Trophoblast cell (in vitro differentiated cells and primary cell): ENCODE results near the gene PCBP4.

Source experiments
- DNase-seq, 2 donors: peaks; one replicate each; pipeline ENCODE4 v3.0.0-alpha.2; 2016
- H2AFZ ChIP-seq: 2 replicates; pipeline ENCODE4 v1.6.1; 2013; ENCODE audit warnings: low read length, moderate library complexity, mild to moderate bottlenecking; ENCODE audit not compliant: insufficient read depth, poor library complexity
- H2AK5ac ChIP-seq: 2 replicates; pipeline ENCODE4 v1.6.1; 2013; ENCODE audit warnings: mild to moderate bottlenecking, low read length
- H2BK120ac ChIP-seq: 2 replicates; pipeline ENCODE4 v1.6.1; 2013; ENCODE audit warnings: low read length, mild to moderate bottlenecking, moderate library complexity; ENCODE audit not compliant: insufficient read depth, poor library complexity
- H2BK12ac ChIP-seq: 2 replicates; pipeline ENCODE4 v1.6.1; 2013; ENCODE audit warnings: mild to moderate bottlenecking, low read length, moderate library complexity
- H2BK5ac ChIP-seq: 2 replicates; pipeline ENCODE4 v1.6.1; 2013; ENCODE audit warnings: low read length, low read depth, moderate library complexity, mild to moderate bottlenecking; ENCODE audit not compliant: poor library complexity
- H3K14ac ChIP-seq: 2 replicates; pipeline ENCODE4 v1.6.1; 2013; ENCODE audit warnings: mild to moderate bottlenecking, low read length
- H3K18ac ChIP-seq: 2 replicates; pipeline ENCODE4 v1.6.1; 2013; ENCODE audit warnings: mild to moderate bottlenecking, low read length
- H3K23ac ChIP-seq: 2 replicates; pipeline ENCODE4 v1.6.1; 2013; ENCODE audit warnings: low read length
- H3K27ac ChIP-seq: 2 replicates; pipeline ENCODE4 v1.5.1; 2013; ENCODE audit warnings: low read depth, mild to moderate bottlenecking, inconsistent platforms, low read length, moderate library complexity
- H3K27me3 ChIP-seq: 2 replicates; pipeline ENCODE4 v1.6.1; 2013; ENCODE audit warnings: inconsistent platforms, mild to moderate bottlenecking, low read length, moderate library complexity; ENCODE audit not compliant: insufficient read depth
- H3K36me3 ChIP-seq, 2 experiments: 1 replicate in 1 of 2; 2 replicates in 1 of 2; pipeline ENCODE4 v1.6.1; 2013; ENCODE audit warnings: low read length in 2 of 2, mild to moderate bottlenecking in 2 of 2, moderate library complexity in 1 of 2; ENCODE audit not compliant: insufficient read depth in 2 of 2, control insufficient read depth in 1 of 2
- H3K4ac ChIP-seq: 2 replicates; pipeline ENCODE4 v1.6.1; 2013; ENCODE audit warnings: low read depth, mild to moderate bottlenecking, low read length, moderate library complexity
- H3K4me1 ChIP-seq, 2 experiments: 1 replicate in 1 of 2; 2 replicates in 1 of 2; pipeline ENCODE4 v1.6.1; 2013; ENCODE audit warnings: low read length in 2 of 2, mild to moderate bottlenecking in 2 of 2, moderate library complexity in 1 of 2; ENCODE audit not compliant: insufficient read depth in 2 of 2, control insufficient read depth in 1 of 2
- H3K4me2 ChIP-seq: 2 replicates; pipeline ENCODE4 v1.6.1; 2013; ENCODE audit warnings: inconsistent platforms, mild to moderate bottlenecking, low read length, moderate library complexity
- H3K4me3 ChIP-seq: 2 replicates; pipeline ENCODE4 v1.5.1; 2013; ENCODE audit warnings: mild to moderate bottlenecking, low read depth, low read length, inconsistent platforms
- H3K79me1 ChIP-seq: one replicate; pipeline ENCODE4 v1.6.1; 2013; ENCODE audit warnings: low read length
- H3K79me2 ChIP-seq: 2 replicates; pipeline ENCODE4 v1.6.1; 2013; ENCODE audit warnings: low read length, mild to moderate bottlenecking; ENCODE audit not compliant: control insufficient read depth, insufficient read depth, poor library complexity
- H3K9ac ChIP-seq: 2 replicates; pipeline ENCODE4 v1.6.1; 2013; ENCODE audit warnings: mild to moderate bottlenecking, low read length
- H3K9me3 ChIP-seq: 2 replicates; pipeline ENCODE4 v1.6.1; 2013; ENCODE audit warnings: low read depth, mild to moderate bottlenecking, control low read depth, inconsistent platforms, low read length; ENCODE audit not compliant: insufficient read depth
- H4K12ac ChIP-seq: 2 replicates; pipeline ENCODE4 v1.6.1; 2013; ENCODE audit warnings: low read depth, mild to moderate bottlenecking, low read length, moderate library complexity
- H4K8ac ChIP-seq: 2 replicates; pipeline ENCODE4 v1.6.1; 2013; ENCODE audit warnings: low read depth, mild to moderate bottlenecking, low read length, moderate library complexity
- H4K91ac ChIP-seq: one replicate; pipeline ENCODE4 v1.6.1; 2013; ENCODE audit warnings: low read depth, mild to moderate bottlenecking, low read length, moderate library complexity
- WGBS: extraction: QIAGEN DNeasy Blood & Tissue Kit; methylation state at CpG from one replicate; pipeline ENCODE4 v1.1.7; 2013; ENCODE audit warnings: missing lambda C conversion rate; ENCODE audit not compliant: insufficient read length, insufficient coverage; ENCODE audit errors: extremely low coverage; 5-methylcytosine and 5-hydroxymethylcytosine counted together

The PCBP4 gene

GRCh38 chr3:51961602-51962569 lies 5.4 kb downstream of the PCBP4 start:
- Histone ChIP-seq H3K36me3 (peaks cover 16 to 32% of the 10 kb centered on the region in 2 experiments), H2BK12ac (no peak overlapping the region), H3K27ac (no peak overlapping the region), H4K12ac (no peak overlapping the region), H3K4me1 (peaks cover 2 to 10% of the 10 kb centered on the region in 2 experiments), H3K4me2 (no peak overlapping the region), H2BK5ac (no peak overlapping the region), H2AK5ac (no peak overlapping the region), H3K14ac (no peak overlapping the region), H3K23ac (no peak overlapping the region), H3K4ac (no peak overlapping the region), H3K4me3 (no peak overlapping the region), H4K8ac (no peak overlapping the region), H3K9me3 (peaks cover 1% of the 10 kb centered on the region), H3K27me3 (peaks cover under 1% of the 10 kb centered on the region), H3K18ac (no peak overlapping the region), H4K91ac (no peak overlapping the region), H3K9ac (no peak overlapping the region), H2AFZ (no peak overlapping the region), H3K79me2 (peaks cover 1% of the 10 kb centered on the region), H2BK120ac (no peak overlapping the region), H3K79me1 (peaks cover 2% of the 10 kb centered on the region)
- DNase-seq = no peak
- no CpG with 5 or more reads among the region's 9 CpGs for WGBS

GRCh38 chr3:51961011-51961410 lies 6.2 kb downstream of the PCBP4 start:
- H3K9ac ChIP-seq = no peak overlapping the region
- no peak overlapping the region for H3K4me2 ChIP-seq
- H2AK5ac ChIP-seq = no peak overlapping the region
- WGBS = no CpG with 5 or more reads among the region's 18 CpGs
- H3K27ac ChIP-seq = no peak overlapping the region
- H4K91ac ChIP-seq = no peak overlapping the region
- no peak overlapping the region for H3K23ac ChIP-seq
- no peak overlapping the region for H2BK120ac ChIP-seq
- no peak for DNase-seq
- H2AFZ ChIP-seq = no peak overlapping the region
- no peaks in the 10 kb centered on the region for H3K79me1 ChIP-seq
- H4K8ac ChIP-seq = no peak overlapping the region
- H3K9me3 ChIP-seq = peaks cover 1% of the 10 kb centered on the region
- H3K18ac ChIP-seq = no peak overlapping the region
- peaks cover 8% of the 10 kb centered on the region for H3K27me3 ChIP-seq
- no peak overlapping the region for H2BK12ac ChIP-seq
- no peak overlapping the region for H2BK5ac ChIP-seq
- H3K4me1 ChIP-seq = peaks cover under 1 to 10% of the 10 kb centered on the region in 2 experiments
- H3K4ac ChIP-seq = no peak overlapping the region
- H3K14ac ChIP-seq = no peak overlapping the region
- no peaks in the 10 kb centered on the region for H3K79me2 ChIP-seq
- no peak overlapping the region for H4K12ac ChIP-seq
- H3K4me3 ChIP-seq = no peak overlapping the region
- H3K36me3 ChIP-seq = peaks cover 16 to 32% of the 10 kb centered on the region in 2 experiments

GRCh38 chr3:51960386-51960785 lies 6.9 kb downstream of the PCBP4 start:
- Histone ChIP-seq H3K9ac (no peak overlapping the region), H2AK5ac (no peak overlapping the region), H3K14ac (no peak overlapping the region), H3K4me1 (peaks cover 6 to 14% of the 10 kb centered on the region in 2 experiments), H4K12ac (no peak overlapping the region), H3K9me3 (peaks cover 1% of the 10 kb centered on the region), H3K36me3 (peaks cover 16 to 32% of the 10 kb centered on the region in 2 experiments), H3K79me2 (no peaks in the 10 kb centered on the region), H2BK12ac (no peak overlapping the region), H3K79me1 (no peaks in the 10 kb centered on the region), H4K91ac (no peak overlapping the region), H3K27ac (no peak overlapping the region), H4K8ac (no peak overlapping the region), H2AFZ (no peak overlapping the region), H2BK120ac (no peak overlapping the region), H3K4ac (no peak overlapping the region), H3K23ac (no peak overlapping the region), H3K18ac (no peak overlapping the region), H3K4me2 (no peak overlapping the region), H3K27me3 (peaks cover 14% of the 10 kb centered on the region), H3K4me3 (no peak overlapping the region), H2BK5ac (no peak overlapping the region)
- no CpG with 5 or more reads among the region's 10 CpGs for WGBS
- DNase-seq = no peak

- Histone ChIP-seq H4K8ac (no peak overlapping the region), H2BK120ac (no peak overlapping the region), H2AK5ac (no peak overlapping the region), H3K27me3 (peaks cover 20% of the 10 kb centered on the region), H3K4ac (no peak overlapping the region), H3K14ac (no peak overlapping the region), H2BK12ac (no peak overlapping the region), H3K4me2 (no peak overlapping the region), H3K27ac (no peak overlapping the region), H3K9ac (no peak overlapping the region), H3K4me3 (no peak overlapping the region), H4K91ac (no peak overlapping the region), H2AFZ (no peak overlapping the region), H3K9me3 (peaks cover 3% of the 10 kb centered on the region), H3K18ac (no peak overlapping the region), H3K4me1 (peaks cover 7 to 17% of the 10 kb centered on the region in 2 experiments), H3K36me3 (peaks cover 16 to 32% of the 10 kb centered on the region in 2 experiments), H3K79me1 (no peaks in the 10 kb centered on the region), H2BK5ac (no peak overlapping the region), H3K79me2 (no peaks in the 10 kb centered on the region), H3K23ac (no peak overlapping the region), H4K12ac (no peak overlapping the region)
- WGBS = no CpG with 5 or more reads among the region's 7 CpGs
- no peak for DNase-seq
These were observed 7.6 kb downstream of the PCBP4 start for GRCh38 chr3:51959651-51960050.
